Right lung (tissue), 5 donors: ENCODE measurements around the gene RSPO3. TPM values are rescaled to one million over a fixed set of nuclear protein-coding genes. Genes with fewer than 3 reads are reported as not detected.
"Not testable (repeated sequence)": the region's sequence is repeated elsewhere in the genome, so short reads cannot be mapped to it uniquely, and the experiment has no call there.

Source experiments
- DNase-seq, 2 donors: peaks; one replicate each; pipeline ENCODE4 v3.0.0-alpha.2; 2013
- polyA plus RNA-seq, 5 donors: library from polyadenylated mRNA; unstranded; fragments of 120-200 nt; gene quantifications; one replicate each; pipeline versions ENCODE4 v1.2.1 to v1.2.3, GENCODE V29; 2013; ENCODE audit warnings: inconsistent platforms in 1 of 5, low replicate concordance in 1 of 5; ENCODE audit not compliant: insufficient read length in 5 of 5, insufficient read depth in 1 of 5

The RSPO3 gene
- polyA plus RNA-seq, 5 donors, result 4.9 to 8.0 (median 6.6) TPM

DNA sequence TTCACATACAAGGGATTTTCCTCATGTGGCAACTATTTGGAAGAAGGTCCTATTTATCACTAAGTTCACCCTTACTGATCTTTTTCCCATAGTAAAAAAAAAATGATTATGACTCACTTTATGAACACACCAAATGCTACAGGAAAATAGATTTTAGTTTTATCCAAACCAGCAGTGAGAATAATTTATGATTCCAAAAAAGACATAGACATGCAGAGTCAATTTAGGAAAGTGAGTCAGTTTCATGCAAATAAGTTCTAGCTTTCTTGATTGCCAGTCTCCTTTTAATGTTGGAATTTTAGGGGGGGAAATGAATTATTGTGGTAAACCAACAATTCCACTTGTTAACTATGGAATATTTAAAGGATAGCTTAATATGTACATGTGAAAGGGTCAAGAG, 84.2 kb downstream of the RSPO3 start:
- no peak for DNase-seq

DNA sequence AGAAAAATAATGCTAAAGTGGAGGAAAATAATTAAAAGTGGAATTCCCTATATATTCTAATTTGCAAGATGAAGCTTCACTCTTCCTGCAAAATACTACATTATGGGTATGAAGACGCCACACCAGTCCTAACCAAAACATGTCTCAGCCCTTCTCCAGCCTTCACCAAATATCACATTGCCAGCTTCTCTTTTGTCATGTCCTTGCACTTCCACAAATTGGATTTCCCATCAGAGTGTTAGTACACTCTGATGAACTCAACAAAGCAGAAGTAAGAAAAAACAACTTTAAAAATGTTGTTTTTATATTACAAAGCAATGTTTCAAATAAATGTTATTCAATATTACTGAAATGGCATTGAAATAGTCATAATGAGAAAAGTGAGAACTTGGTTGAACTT, 85.8 kb downstream of the RSPO3 start:
- DNase-seq, result no peak

DNA sequence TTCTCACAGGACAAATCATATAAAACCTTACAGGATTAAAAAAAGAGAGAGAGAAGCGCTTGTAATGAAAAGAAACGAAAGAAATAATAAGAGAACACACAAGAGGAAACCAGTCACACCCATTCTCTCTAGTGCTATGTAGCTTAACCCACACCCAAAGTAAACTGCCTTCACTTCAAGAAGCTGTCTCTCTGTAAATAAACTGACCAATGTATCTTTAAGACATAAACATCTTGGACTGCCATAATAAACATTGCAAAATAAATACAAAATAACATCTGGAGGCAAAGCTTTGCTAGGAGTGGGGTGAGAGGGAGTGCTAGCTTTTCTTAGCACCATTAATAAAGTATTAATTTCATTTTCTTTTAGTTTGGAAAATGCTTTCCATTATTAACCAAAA, 86.6 kb downstream of the RSPO3 start:
- peak in 1 of 2 donors; percentile 41 for DNase-seq

DNA sequence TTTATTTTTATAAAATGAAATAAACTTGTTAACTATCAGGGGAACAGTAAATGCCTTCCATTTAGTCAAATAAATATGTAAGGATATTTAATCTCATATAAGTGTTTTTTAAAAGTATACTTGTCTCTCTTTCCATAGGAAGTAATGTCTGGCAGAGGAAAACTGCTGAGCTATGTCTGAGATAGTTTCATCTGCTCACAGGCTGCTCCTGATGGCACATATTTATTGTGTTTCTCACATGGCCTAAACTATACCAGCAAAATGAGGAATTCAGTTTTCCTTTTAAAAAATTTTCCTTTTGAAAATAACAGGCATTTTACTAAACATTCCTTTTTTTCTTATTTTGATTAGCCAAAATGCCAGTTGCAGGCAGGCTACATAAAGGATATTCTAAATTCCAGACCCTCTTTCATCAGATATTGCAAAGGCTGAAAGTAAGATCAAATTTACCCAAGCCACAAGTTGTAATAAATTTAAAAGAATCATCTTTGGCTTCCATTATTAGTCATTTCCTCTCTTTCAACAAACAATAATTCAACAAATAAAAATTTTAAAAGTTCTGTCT, 88.1 kb downstream of the RSPO3 start:
- DNase-seq, result no peak

DNA sequence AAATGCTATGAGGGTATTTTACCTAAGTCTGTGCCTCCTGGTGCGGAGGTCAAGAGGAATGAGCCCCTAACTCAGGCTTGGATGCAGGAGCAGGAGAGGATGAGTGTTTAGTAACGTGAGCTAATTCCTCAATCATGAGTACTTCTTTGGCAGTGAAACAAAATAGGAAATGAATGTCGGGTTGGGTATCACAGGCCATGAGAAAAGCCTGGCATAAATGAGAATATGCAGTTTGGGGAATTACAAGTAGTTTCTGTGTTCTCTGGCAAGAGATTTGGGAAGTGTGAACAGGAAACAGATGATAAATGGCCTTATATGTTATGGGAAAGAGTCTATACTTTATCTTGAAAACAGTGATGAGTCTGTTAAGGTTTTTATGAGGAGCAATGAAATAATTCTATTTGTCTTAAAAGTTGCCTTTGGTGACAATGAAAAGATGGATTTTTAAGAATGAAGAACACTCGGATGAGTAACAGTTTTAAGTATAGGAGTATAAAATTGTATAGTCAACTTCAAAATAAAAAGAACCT, 89.2 kb downstream of the RSPO3 start:
- DNase-seq, result no peak

DNA sequence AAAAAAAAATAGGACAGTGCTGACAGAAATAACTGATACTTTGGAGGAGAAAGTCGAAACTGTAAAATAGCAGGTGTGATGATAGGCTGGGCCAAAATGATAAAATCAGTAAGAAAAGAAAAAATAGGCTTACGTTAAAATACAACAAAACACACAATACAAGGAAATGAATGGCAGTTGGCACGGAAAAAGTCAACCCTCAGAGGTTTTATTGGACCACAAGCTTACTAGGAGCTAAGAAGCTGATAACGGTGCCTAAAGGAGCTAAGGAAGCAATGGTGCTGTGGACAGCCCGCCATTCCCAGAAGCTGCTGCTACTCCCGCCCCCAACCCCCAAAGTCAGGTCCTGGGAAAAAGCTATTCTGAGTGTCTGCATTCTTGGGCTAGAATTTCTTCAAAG, 92.3 kb downstream of the RSPO3 start:
- no peak for DNase-seq

DNA sequence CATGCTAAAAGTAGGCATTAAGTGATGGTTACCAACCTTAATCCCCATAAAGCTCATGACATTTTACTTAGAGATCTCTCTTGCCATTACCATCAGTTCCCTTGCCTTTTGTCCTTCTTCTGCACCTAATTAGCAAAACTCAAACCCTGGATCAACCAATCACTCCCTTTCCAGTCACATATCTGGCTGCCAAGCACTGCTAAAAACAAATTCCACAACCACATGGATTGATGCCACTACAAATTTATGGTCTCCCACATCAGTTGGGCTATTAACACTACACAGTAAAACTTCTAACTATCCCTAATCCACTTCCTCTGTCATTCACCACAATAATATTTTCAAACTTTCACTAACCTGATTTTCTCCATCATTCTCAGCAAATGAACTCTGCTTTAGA, 93.9 kb downstream of the RSPO3 start:
- DNase-seq, result no peak

DNA sequence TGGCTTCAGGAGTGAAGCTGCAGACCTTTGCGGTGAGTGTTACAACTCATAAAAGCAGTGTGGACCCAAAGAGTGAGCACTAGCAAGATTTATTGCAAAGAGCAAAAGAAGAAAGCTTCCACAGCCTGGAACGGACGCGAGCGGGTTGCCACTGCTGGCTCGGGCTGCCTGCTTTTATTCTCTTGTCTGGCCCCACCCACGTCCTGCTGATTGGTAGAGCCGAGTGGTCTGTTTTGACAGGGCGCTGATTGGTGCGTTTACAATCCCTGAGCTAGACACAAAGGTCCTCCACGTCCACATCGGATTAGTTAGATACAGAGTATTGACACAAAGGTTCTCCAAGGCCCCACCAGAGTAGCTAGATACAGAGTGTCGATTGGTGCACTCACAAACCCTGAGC, 95.6 kb downstream of the RSPO3 start:
- DNase-seq, result not testable (repeated sequence)

DNA sequence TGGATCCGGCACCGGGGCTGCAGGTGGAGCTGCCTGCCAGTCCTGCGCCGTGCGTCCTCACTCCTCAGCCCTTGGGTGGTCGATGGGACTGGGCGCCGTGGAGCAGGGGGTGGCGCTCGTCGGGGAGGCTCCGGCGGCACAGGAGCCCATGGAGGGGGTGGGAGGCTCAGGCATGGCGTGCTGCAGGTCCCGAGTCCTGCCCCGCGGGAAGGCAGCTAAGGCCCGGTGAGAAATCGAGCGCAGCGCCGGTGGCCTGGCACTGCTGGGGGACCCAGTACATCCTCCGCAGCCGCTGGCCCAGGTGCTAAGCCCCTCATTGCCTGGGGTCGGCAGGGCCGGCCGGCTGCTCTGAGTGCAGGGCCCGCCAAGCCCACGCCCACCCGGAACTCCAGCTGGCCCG, 96.1 kb downstream of the RSPO3 start:
- DNase-seq, result not testable (repeated sequence)

DNA sequence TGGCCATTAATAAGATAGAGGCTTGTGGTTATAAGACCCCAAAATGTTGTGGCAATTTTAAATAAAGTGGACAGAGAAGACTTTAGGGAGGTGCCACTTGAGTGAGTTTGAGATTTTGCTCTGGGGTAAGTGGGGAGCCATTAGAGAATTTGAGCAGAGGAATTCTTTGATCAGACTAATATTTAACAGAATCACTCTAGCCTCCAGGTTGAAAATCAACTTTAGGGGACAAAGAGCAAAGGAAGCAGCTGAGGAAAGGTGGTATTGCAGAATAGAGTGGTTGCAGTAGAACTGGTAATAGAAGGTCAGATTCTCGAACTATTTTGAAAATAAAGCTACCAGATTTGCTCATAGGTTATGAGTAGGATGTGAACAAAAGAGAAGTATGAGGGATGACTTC, 97.5 kb downstream of the RSPO3 start:
- no peak for DNase-seq

DNA sequence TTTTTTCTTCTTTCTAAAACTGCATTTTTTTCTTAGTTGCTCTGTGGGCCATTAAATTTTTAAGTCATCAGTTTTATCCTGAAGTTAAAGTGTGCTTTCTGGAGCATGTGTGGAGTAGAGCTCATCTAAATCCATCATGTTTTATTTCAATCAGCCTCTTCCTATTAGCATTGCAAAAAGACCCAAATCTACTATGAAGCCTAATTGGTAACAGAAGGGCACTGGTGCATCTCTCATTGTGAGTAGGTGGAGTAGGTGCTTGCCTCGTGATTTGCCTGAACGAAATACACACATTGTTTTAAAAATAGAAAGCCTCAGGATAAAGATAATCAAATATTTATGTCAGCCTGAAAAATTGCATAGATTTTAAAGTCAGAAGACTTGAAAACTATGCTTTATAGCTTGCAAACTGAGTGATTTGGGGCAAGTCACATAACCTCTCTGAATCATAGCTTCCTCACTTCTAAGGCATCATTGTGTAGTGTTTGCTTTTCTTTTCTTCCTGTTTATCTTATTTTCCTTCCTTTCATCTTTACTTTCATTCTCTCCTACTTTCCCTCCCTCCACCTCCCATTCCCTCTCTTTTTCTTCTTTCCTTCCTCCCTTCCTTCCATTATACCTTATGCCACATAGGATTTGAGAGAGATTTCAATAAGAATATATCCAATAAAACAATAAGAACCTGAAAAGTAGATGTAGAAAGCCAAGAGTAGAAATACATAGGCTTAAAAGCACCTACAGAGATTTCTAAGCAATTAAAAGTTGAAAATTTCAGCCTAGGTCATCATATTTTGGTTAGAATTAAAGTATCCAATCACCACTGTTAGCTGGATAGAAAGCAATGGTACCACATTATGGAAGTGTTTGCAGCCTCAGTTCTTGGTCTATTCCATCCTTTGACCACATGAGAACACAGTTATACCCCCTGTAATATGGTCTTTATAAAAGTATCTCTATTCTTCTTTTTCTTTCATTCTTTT, 98.6 kb downstream of the RSPO3 start:
- DNase-seq, result no peak

DNA sequence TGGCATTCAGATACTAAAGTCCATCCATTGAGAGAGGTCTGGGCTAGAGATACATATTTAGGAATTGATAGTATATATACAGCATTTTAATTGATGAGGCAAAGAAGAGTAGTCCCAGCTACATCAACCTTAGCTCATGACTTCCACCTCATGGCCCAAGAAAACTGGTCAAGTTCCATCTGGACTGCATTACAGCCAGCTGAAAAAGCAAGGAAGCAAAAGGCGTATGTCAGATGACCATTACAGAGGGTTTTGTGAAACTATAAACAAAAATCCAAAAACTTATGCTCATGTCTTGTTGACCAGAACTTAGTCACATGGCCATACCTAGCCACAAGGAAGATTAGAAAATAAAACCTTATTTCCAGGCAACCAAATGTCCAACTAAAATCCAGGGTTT, 101.4 kb downstream of the RSPO3 start:
- no peak for DNase-seq

DNA sequence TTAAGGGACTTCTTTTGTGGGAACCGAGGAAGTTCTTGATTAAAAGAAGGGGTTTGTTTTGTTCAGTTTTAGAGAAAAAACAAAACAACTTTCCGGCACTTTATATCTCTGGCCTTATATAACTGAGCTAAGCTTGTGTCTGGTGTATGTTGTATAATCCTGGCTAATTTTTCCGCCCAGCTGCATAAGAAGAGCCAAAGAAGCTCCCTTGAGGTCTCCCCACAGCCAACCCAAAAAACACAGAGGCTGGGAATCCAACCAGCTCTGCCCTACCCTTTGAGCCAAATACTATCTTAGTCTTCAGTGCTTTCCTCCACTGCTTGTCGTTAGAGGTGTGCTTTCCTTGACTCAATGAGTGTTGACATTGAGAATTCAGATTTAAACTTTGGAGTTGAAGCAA, 102.7 kb downstream of the RSPO3 start:
- no peak for DNase-seq

DNA sequence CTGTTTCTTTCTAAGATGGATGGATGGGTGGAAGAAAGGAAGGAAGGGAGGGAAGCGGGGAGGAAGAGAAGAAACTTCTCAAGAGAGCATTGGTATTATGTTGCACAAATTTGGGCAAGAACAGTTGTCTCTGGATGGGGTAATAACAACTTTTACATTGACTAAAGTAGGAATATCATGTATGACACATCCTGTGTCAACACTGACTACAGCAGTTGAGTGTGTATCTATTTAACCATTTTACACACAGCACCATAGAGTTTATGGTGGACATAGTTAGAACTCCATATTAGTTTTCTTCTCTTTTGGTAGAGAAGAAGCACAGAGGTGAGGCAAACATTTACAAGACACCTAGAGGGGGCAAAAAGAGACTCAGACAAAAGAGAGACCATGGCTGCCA, 103.9 kb downstream of the RSPO3 start:
- no peak for DNase-seq

DNA sequence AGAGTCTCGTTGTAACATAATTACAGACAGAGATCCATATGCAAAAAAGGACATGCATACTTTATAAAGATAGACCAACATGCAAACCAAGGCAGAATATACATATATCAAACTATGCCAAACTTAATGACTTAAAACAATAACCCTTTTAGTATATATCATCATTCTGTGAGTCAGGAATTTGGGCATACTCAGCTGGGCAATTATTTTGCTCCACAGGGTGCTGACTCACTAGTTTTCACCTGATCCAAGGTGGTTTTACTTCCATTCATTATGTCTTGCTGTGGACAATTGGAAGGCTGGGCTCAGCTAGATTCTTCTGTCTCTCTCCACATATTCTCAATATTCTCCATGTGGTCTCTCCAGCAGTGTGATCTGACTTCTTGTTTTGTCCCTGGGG, 107.0 kb downstream of the RSPO3 start:
- DNase-seq, result no peak

DNA sequence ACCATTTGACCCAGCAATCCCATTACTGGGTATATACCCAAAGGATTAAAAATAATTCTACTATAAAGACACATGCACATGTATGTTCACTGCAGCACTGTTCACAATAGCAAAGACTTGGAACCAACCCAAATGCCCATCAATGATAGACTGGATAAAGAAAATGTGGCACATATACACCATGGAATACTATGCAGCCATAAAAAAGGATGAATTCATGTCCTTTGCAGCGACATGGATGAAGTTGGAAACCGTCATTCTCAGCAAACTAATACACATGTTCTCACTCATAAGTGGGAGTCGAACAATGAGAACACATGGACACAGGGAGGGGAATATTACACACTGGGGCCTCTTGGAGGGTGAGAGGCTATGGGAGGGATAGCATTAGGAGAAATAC, 115.3 kb downstream of the RSPO3 start:
- DNase-seq, result not testable (repeated sequence)

DNA sequence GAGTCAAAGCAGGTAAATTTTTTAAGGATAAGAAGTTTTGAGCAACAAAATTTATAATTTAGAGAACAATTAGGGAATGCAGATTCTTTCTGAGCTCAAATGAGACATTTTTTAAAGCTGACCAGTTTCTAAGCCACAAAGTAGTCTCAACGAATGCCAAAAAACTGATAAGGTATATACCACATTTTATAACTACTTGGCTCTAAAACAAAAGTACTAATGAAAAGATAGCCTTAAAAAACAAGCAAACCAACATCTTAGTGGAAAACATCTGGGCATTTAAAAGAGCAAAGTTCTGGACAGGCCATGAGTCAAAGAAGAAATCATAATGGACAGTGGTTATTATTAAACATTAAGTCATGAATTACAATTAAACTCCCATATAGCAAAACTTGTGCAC, 125.0 kb downstream of the RSPO3 start:
- DNase-seq, result no peak

Other genes with a start within 250 kb of the RSPO3 start
- 100 to 1,000 TPM in 4 of 5 donors, 10 to 100 TPM in 1; 76.2 to 137 (median 117) TPM for gene RNF146, start 148.2 kb downstream of the RSPO3 start, polyA plus RNA-seq
- gene ECHDC1, start 224.9 kb downstream of the RSPO3 start, polyA plus RNA-seq, result 10 to 100 TPM; 64.0 to 94.6 (median 80.2) TPM